Measurements from ENCODE around the gene CRYBA1. TPM values are rescaled to one million over a fixed set of nuclear protein-coding genes. Genes with fewer than 3 reads are reported as not detected.

CRYBA1 gene
- total and polyA plus RNA-seq, 2 donors (not counting 3 experiments of a cell fraction or from before 2014, with no cell fraction given), result not detected

GRCh38 chr17:29212681-29213121 is 34.0 kb upstream of the CRYBA1 start:
- no peaks in the 10 kb centered on the region for H3K27me3 ChIP-seq (ENCODE audit: control insufficient read depth in 2 of 2, insufficient read depth in 2 of 2, low read length in 2 of 2)
- DNase-seq (ENCODE audit: low read depth, low spot score) (no peak), FAIRE-seq (no peak)
- no TSS peak for BruUV-seq (replicated peaks)
- POLR2A ChIA-PET, result interaction anchor here (0.5 kb wide), 1 partner anchor 54 kb away, joined by 4 read pairs; no protein-coding TSS in a partner anchor
- CTCF ChIA-PET, result interaction anchor here (0.6 to 12.1 kb wide), 4 partner anchors 32 to 88 kb away, joined by 3 to 320 read pairs (median 66); partner anchors contain the start of gene MYO18A
- TF ChIP-seq POLR2AphosphoS5 (IDR thresholded peaks at IDR 0.05; ENCODE audit: insufficient read depth, low read depth, low read length), result no peak
- TF ChIP-seq POLR2A (IDR thresholded peaks at IDR 0.05; ENCODE audit: low read depth, low read length), result no peak
- intact Hi-C loops (cut with micrococcal nuclease), result no loop called here
- H3K9ac ChIP-seq (replicated peaks; ENCODE audit: extremely low read depth, insufficient read depth, low read length), result no peak overlapping the region
- H3K36me3 ChIP-seq (ENCODE audit: control insufficient read depth in 2 of 2, extremely low read depth in 1 of 2, insufficient read depth in 2 of 2, low read length in 2 of 2), result no peaks in the 10 kb centered on the region
- no peaks in the 10 kb centered on the region for H3K9me3 ChIP-seq (replicated peaks; ENCODE audit: control insufficient read depth, insufficient read depth, low read length)
- H3K4me3 ChIP-seq (replicated peaks in 1 of 3; ENCODE audit: insufficient read depth in 1 of 3, low read depth in 1 of 3, low read length in 3 of 3), result no peak overlapping the region
- H3K79me2 ChIP-seq (ENCODE audit: control insufficient read depth, insufficient read depth, low read length), result no peaks in the 10 kb centered on the region
- H3K9me1 ChIP-seq (replicated peaks; ENCODE audit: control insufficient read depth, extremely low read depth, insufficient read depth, low read length), result no peaks in the 10 kb centered on the region
- no peak overlapping the region for H2AFZ ChIP-seq (ENCODE audit: low read depth, low read length)
- no peaks in the 10 kb centered on the region for H3K4me1 ChIP-seq (ENCODE audit: control insufficient read depth, extremely low read depth, insufficient read depth, low read length)
- dilution Hi-C loops (cut with MboI; ENCODE audit: extremely low pct_ligation_motif_present, low sequenced_read_pairs), result no loop called here
- no peak overlapping the region for H3K27ac ChIP-seq (ENCODE audit: insufficient read depth, low read depth, low read length)
- no peak overlapping the region for H3K4me2 ChIP-seq (ENCODE audit: insufficient read depth, low read length)
- no peaks in the 10 kb centered on the region for H4K20me1 ChIP-seq (replicated peaks; ENCODE audit: control insufficient read depth, extremely low read depth, insufficient read depth, low read length)

- Histone ChIP-seq H4K20me1 (replicated peaks; ENCODE audit: control insufficient read depth, extremely low read depth, insufficient read depth, low read length) (no peaks in the 10 kb centered on the region), H3K4me3 (replicated peaks in 1 of 3; ENCODE audit: insufficient read depth in 1 of 3, low read depth in 1 of 3, low read length in 3 of 3) (no peak overlapping the region), H3K9me3 (replicated peaks; ENCODE audit: control insufficient read depth, insufficient read depth, low read length) (no peaks in the 10 kb centered on the region), H2AFZ (ENCODE audit: low read depth, low read length) (no peak overlapping the region), H3K9me1 (replicated peaks; ENCODE audit: control insufficient read depth, extremely low read depth, insufficient read depth, low read length) (no peaks in the 10 kb centered on the region), H3K27me3 (ENCODE audit: control insufficient read depth in 2 of 2, insufficient read depth in 2 of 2, low read length in 2 of 2) (no peaks in the 10 kb centered on the region), H3K9ac (replicated peaks; ENCODE audit: extremely low read depth, insufficient read depth, low read length) (no peak overlapping the region), H3K36me3 (ENCODE audit: control insufficient read depth in 2 of 2, extremely low read depth in 1 of 2, insufficient read depth in 2 of 2, low read length in 2 of 2) (no peaks in the 10 kb centered on the region), H3K79me2 (ENCODE audit: control insufficient read depth, insufficient read depth, low read length) (no peaks in the 10 kb centered on the region), H3K27ac (ENCODE audit: insufficient read depth, low read depth, low read length) (no peak overlapping the region), H3K4me2 (ENCODE audit: insufficient read depth, low read length) (no peak overlapping the region), H3K4me1 (ENCODE audit: control insufficient read depth, extremely low read depth, insufficient read depth, low read length) (no peaks in the 10 kb centered on the region)
- FAIRE-seq (no peak), DNase-seq (ENCODE audit: low read depth, low spot score) (no peak)
- intact Hi-C loops (cut with micrococcal nuclease), result no loop called here
- no peak for TF ChIP-seq EZH2 (IDR thresholded peaks at IDR 0.05; ENCODE audit: borderline replicate concordance, low read depth, low read length, severe bottlenecking)
- no peak for TF ChIP-seq POLR2A (IDR thresholded peaks at IDR 0.05; ENCODE audit: low read depth, low read length)
- TF ChIP-seq FOS (IDR thresholded peaks at IDR 0.05; ENCODE audit: borderline replicate concordance, insufficient read depth, low read length), result no peak
- no peak for TF ChIP-seq MYC (IDR thresholded peaks at IDR 0.05; ENCODE audit: low read depth, low read length)
- no peak for TF ChIP-seq JUN (IDR thresholded peaks at IDR 0.05; ENCODE audit: borderline replicate concordance, insufficient read depth, insufficient read length, low read depth)
- TF ChIP-seq GATA2 (IDR thresholded peaks at IDR 0.05; ENCODE audit: insufficient read depth, insufficient read length, low read depth, low read length), result no peak
- TF ChIP-seq MAX (IDR thresholded peaks at IDR 0.05; ENCODE audit: insufficient read depth, insufficient read length), result no peak
- TF ChIP-seq POLR2AphosphoS5 (IDR thresholded peaks at IDR 0.05; ENCODE audit: insufficient read depth, low read depth, low read length), result no peak
- TF ChIP-seq CTCF (IDR thresholded peaks at IDR 0.05; ENCODE audit: extremely low read depth in 1 of 2, insufficient read depth in 1 of 2, low read depth in 1 of 2, low read length in 2 of 2), result no peak
- dilution Hi-C loops (cut with MboI; ENCODE audit: extremely low pct_ligation_motif_present, low sequenced_read_pairs), result no loop called here
- CTCF ChIA-PET, result interaction anchor here (1.7 to 12.1 kb wide), 4 partner anchors 34 to 90 kb away, joined by 6 to 320 read pairs (median 68); partner anchors contain the start of gene MYO18A
- no TSS peak for BruUV-seq (replicated peaks)
- POLR2A ChIA-PET, result interaction anchor here (0.5 kb wide), 1 partner anchor 24 kb away, joined by 5 read pairs; no protein-coding TSS in a partner anchor
Observed at GRCh38 chr17:29214215-29215146, 32.2 kb upstream of the CRYBA1 start.
